ENCODE data around the gene TMEM143.

DNA sequence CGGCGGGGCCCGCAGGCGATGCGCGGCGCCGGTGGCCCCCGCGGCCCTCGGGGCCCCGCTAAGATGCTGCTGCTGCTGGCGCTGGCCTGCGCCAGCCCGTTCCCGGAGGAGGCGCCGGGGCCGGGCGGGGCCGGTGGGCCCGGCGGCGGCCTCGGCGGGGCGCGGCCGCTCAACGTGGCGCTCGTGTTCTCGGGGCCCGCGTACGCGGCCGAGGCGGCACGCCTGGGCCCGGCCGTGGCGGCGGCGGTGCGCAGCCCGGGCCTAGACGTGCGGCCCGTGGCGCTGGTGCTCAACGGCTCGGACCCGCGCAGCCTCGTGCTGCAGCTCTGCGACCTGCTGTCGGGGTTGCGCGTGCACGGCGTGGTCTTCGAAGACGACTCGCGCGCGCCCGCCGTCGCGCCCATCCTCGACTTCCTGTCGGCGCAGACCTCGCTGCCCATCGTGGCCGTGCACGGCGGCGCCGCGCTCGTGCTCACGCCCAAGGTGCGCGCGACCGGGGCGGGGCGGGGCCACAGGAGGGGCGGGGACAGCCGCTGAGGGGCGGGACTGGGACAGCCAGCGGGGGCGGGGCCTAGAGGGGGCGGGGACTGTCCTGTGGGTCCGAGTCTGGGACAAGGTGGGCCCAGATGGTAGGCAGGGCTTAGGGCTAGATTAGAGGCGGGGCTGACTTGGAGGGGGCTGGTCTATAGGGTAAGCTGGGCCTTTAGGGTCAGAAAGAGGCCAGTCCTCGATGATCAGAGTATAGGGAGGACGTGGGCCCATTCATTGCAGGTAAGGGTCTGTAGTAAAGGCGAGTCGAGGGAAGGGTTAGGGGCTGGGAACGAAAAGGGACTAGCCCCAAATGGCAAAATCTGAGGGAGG lies 34.9 kb upstream of the TMEM143 start:
- TF ChIP-seq CTCF (IDR thresholded peaks at IDR 0.05; ENCODE audit: borderline replicate concordance, extremely low read depth, low read length, poor library complexity, severe bottlenecking) (no peak), EZH2 (IDR thresholded peaks at IDR 0.05; ENCODE audit: borderline replicate concordance, low read depth, low read length, severe bottlenecking) (no peak)

Data from DND-41 (cell line).